SK-N-MC (cell line): ENCODE measurements around the gene RIMS3.

ENCODE experiments used
- EZH2 ChIP-seq: fragments of 200-600 bp; sonication (generic); IDR thresholded peaks from one replicate; pipeline ENCODE4 v1.6.1; 2017; ENCODE audit warnings: antibody characterized with exemption
- FOXP2 ChIP-seq: optimal IDR thresholded peaks from 2 replicates; pipeline ENCODE3; 2011; ENCODE audit warnings: mild to moderate bottlenecking, moderate library complexity; ENCODE audit not compliant: insufficient read depth; ENCODE audit errors: extremely low read length, control extremely low read depth
- POLR2AphosphoS5 ChIP-seq: IDR thresholded peaks from 2 replicates; pipeline ENCODE4 v1.6.1; 2012; ENCODE audit warnings: mild to moderate bottlenecking, low read depth, low read length, borderline replicate concordance

GRCh38 chr1:40628903-40629292 is 36.6 kb downstream of the RIMS3 start:
- TF ChIP-seq EZH2 (no peak), POLR2AphosphoS5 (no peak), FOXP2 (no peak)
